SK-N-MC (cell line): Measurements from ENCODE around the gene GJD3.

Experiments
- EZH2 ChIP-seq: fragments of 200-600 bp; sonication (generic); IDR thresholded peaks from one replicate; pipeline ENCODE4 v1.6.1; 2017; ENCODE audit warnings: antibody characterized with exemption
- FOXP2 ChIP-seq: optimal IDR thresholded peaks from 2 replicates; pipeline ENCODE3; 2011; ENCODE audit warnings: mild to moderate bottlenecking, moderate library complexity; ENCODE audit not compliant: insufficient read depth; ENCODE audit errors: extremely low read length, control extremely low read depth
- POLR2AphosphoS5 ChIP-seq: IDR thresholded peaks from 2 replicates; pipeline ENCODE4 v1.6.1; 2012; ENCODE audit warnings: mild to moderate bottlenecking, low read depth, low read length, borderline replicate concordance

GRCh38 chr17:40333781-40334448 lies 30.6 kb downstream of the GJD3 start:
- no peak for TF ChIP-seq POLR2AphosphoS5
- TF ChIP-seq FOXP2: no peak
- no peak for TF ChIP-seq EZH2
